ENCODE data around the gene SMYD3. TPM values are rescaled to one million over a fixed set of nuclear protein-coding genes. Genes with fewer than 3 reads are reported as not detected.

Gene SMYD3
- total RNA-seq, 4 donors from 2014 or later: 12.0 to 15.0 (median 13.2) TPM

DNA sequence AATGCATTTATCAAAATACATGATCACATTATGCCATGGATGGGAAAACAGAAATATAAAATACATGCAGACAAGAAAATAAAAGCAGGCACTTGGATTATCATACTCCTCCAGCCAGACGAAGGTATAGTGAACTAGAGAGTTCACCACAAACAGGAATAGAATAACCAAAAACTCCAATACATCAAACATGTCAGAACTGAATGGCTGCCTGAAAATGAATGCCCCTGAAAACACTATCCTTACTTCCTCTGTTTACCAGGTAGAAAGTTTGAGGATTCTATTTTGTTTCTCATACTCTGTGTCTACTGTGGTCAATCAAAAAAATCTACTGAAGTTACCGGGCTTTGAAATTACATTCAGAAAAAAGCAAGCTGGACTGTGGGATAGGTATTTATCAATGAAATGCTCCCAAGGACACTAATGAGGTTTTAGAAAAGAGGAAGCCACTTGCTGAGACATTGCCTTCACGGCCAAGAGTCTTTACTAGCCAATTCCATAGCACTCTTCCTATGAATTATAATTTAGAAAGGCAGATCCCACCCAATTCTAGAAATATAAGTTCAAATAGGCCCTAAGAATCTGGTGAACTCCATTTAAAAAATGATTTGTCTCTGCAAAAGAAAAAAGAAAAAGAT is 197.7 kb downstream of the SMYD3 start:
- WGBS: 87% methylated on average over 3 of the region's 3 CpGs

DNA sequence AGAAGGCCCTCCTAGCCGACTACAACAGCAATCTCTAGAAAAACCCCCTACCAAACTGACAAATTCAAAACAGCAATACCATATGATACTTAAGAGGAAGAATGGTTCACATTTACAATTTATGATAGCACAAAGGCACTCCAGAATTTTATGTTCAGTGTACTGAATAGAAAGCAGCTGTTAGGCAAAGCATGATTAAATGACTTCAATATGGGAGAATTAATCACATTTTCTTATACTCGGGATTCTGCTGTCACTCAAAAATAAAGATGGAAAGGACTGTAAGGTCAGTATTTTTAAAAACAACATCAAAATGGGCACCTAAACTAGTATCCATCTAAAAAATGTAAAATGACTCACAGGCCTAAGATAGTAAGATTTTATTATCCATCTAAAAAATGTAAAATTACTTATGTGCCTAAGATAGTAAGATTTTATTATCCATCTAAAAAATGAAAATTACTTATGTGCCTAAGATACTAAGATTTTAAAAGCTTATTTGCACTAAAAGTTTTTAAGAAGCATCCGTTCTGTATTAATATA is 198.5 kb downstream of the SMYD3 start:
- TF ChIP-seq EP300 (IDR thresholded peaks at IDR 0.05) (no peak), CTCF (IDR thresholded peaks at IDR 0.05) (no peak), POLR2A (IDR thresholded peaks at IDR 0.05; ENCODE audit: low read depth) (no peak), POLR2AphosphoS5 (IDR thresholded peaks at IDR 0.05) (no peak)
- Histone ChIP-seq H3K4me3 (no peak overlapping the region), H3K27ac (replicated peaks in 1 of 4) (no peak overlapping the region), H3K9me3 (no peaks in the 10 kb centered on the region), H3K36me3 (no peaks in the 10 kb centered on the region), H3K4me1 (no peaks in the 10 kb centered on the region), H3K27me3 (no peaks in the 10 kb centered on the region)
- DNase-seq (ENCODE audit: extremely low spot score): no peak
- intact Hi-C loops (cut with DNase I): no loop called here
- 95% methylated on average over 3 of the region's 3 CpGs for WGBS

More for the DNA sequence above, 197.7 kb downstream of the SMYD3 start:
- Histone ChIP-seq H3K27me3 (no peaks in the 10 kb centered on the region), H3K4me1 (no peaks in the 10 kb centered on the region), H3K4me3 (no peak overlapping the region), H3K9me3 (no peaks in the 10 kb centered on the region), H3K36me3 (no peaks in the 10 kb centered on the region), H3K27ac (replicated peaks in 1 of 4) (no peak overlapping the region)
- TF ChIP-seq CTCF (IDR thresholded peaks at IDR 0.05): no peak
- no peak for TF ChIP-seq POLR2A (IDR thresholded peaks at IDR 0.05; ENCODE audit: low read depth)
- no peak for TF ChIP-seq EP300 (IDR thresholded peaks at IDR 0.05)
- no peak for TF ChIP-seq POLR2AphosphoS5 (IDR thresholded peaks at IDR 0.05)
- no peak for DNase-seq (ENCODE audit: extremely low spot score)
- intact Hi-C loops (cut with DNase I): no loop called here

- no peak for TF ChIP-seq POLR2AphosphoS5 (IDR thresholded peaks at IDR 0.05)
- Histone ChIP-seq H3K27me3 (no peaks in the 10 kb centered on the region), H3K36me3 (no peaks in the 10 kb centered on the region), H3K4me1 (peaks cover 0 to 4% (median 1%) of the 10 kb centered on the region in 4 donors), H3K4me3 (no peak overlapping the region), H3K9me3 (no peaks in the 10 kb centered on the region), H3K27ac (replicated peaks in 1 of 4) (no peak overlapping the region)
- no peak for DNase-seq (ENCODE audit: extremely low spot score)
- WGBS: 64% methylated on average over 3 of the region's 3 CpGs
- intact Hi-C loops (cut with DNase I): no loop called here
These were observed 200.6 kb downstream of the SMYD3 start for GRCh38 chr1:246306415-246307037.

- H3K36me3 ChIP-seq: no peaks in the 10 kb centered on the region
- H3K27me3 ChIP-seq: no peaks in the 10 kb centered on the region
- 96% methylated on average over 5 of the region's 5 CpGs for WGBS
- intact Hi-C loops (cut with DNase I): no loop called here
- TF ChIP-seq EP300 (IDR thresholded peaks at IDR 0.05) (no peak), POLR2AphosphoS5 (IDR thresholded peaks at IDR 0.05) (no peak), CTCF (IDR thresholded peaks at IDR 0.05) (no peak), POLR2A (IDR thresholded peaks at IDR 0.05; ENCODE audit: low read depth) (no peak)
- H3K27ac ChIP-seq (replicated peaks in 1 of 4): no peak overlapping the region
- DNase-seq (ENCODE audit: extremely low spot score): no peak
- no peaks in the 10 kb centered on the region for H3K9me3 ChIP-seq
- H3K4me3 ChIP-seq: no peak overlapping the region
- H3K4me1 ChIP-seq: peaks cover 0 to 8% (median 3%) of the 10 kb centered on the region in 4 donors
These were observed 202.4 kb downstream of the SMYD3 start for GRCh38 chr1:246304484-246305259.
